ENCODE results near the gene CDKN3.

CDKN3 gene

DNA sequence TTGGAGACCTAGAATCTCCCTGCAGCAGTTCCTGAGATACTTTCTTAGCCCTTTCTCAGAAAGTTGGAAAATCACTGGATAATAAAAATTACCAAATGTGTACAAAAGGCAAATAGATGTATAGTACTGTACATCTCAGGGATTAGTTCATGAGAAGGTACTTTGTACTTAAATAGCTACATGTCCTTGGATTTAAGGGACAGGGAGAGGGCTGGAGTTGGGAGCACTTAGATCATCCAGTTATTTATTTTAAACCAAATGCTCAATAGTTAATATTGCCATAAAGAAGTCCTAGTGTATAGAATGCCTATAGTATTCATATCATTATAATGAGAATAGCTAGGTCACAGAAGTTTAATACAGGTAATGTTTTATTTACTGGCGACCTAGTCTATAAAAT lies 13.4 kb downstream of the CDKN3 start:
- H3K27ac ChIP-seq: no peak overlapping the region
- H3K4me2 ChIP-seq (ENCODE audit: low read length): no peak overlapping the region
- H3K4me1 ChIP-seq: no peaks in the 10 kb centered on the region
- no peaks in the 10 kb centered on the region for H3K27me3 ChIP-seq (ENCODE audit: control insufficient read depth, insufficient read depth, low read length)
- H3K4me3 ChIP-seq (ENCODE audit: low read depth, low read length): no peak overlapping the region
- no peaks in the 10 kb centered on the region for H3K9me3 ChIP-seq (ENCODE audit: control insufficient read depth, low read length)
- H3K9ac ChIP-seq: no peak overlapping the region
- no peaks in the 10 kb centered on the region for H3K36me3 ChIP-seq (ENCODE audit: control insufficient read depth, insufficient read depth, low read length)
- TF ChIP-seq, protein P1, sequence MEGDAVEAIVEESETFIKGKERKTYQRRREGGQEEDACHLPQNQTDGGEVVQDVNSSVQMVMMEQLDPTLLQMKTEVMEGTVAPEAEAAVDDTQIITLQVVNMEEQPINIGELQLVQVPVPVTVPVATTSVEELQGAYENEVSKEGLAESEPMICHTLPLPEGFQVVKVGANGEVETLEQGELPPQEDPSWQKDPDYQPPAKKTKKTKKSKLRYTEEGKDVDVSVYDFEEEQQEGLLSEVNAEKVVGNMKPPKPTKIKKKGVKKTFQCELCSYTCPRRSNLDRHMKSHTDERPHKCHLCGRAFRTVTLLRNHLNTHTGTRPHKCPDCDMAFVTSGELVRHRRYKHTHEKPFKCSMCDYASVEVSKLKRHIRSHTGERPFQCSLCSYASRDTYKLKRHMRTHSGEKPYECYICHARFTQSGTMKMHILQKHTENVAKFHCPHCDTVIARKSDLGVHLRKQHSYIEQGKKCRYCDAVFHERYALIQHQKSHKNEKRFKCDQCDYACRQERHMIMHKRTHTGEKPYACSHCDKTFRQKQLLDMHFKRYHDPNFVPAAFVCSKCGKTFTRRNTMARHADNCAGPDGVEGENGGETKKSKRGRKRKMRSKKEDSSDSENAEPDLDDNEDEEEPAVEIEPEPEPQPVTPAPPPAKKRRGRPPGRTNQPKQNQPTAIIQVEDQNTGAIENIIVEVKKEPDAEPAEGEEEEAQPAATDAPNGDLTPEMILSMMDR (IDR thresholded peaks at IDR 0.05): no peak
- no peaks in the 10 kb centered on the region for H3K79me2 ChIP-seq
- no peak overlapping the region for H2AFZ ChIP-seq

- no peak overlapping the region for H3K27ac ChIP-seq
- H3K27me3 ChIP-seq (ENCODE audit: control insufficient read depth, insufficient read depth, low read length): no peaks in the 10 kb centered on the region
- no peak overlapping the region for H3K9ac ChIP-seq
- no peaks in the 10 kb centered on the region for H3K36me3 ChIP-seq (ENCODE audit: control insufficient read depth, insufficient read depth, low read length)
- H3K9me3 ChIP-seq (ENCODE audit: control insufficient read depth, low read length): no peaks in the 10 kb centered on the region
- H3K4me3 ChIP-seq (ENCODE audit: low read depth, low read length): no peak overlapping the region
- no peak overlapping the region for H2AFZ ChIP-seq
- H3K4me1 ChIP-seq: no peaks in the 10 kb centered on the region
- no peaks in the 10 kb centered on the region for H3K79me2 ChIP-seq
- TF ChIP-seq, protein P1 (IDR thresholded peaks at IDR 0.05): no peak
- H3K4me2 ChIP-seq (ENCODE audit: low read length): no peak overlapping the region
Observed at GRCh38 chr14:54411371-54411770, 14.6 kb downstream of the CDKN3 start.

- no peaks in the 10 kb centered on the region for H3K36me3 ChIP-seq (ENCODE audit: control insufficient read depth, insufficient read depth, low read length)
- H3K79me2 ChIP-seq: no peaks in the 10 kb centered on the region
- no peak overlapping the region for H3K4me2 ChIP-seq (ENCODE audit: low read length)
- TF ChIP-seq, protein P1 (IDR thresholded peaks at IDR 0.05): peak; percentile 69
- H3K4me3 ChIP-seq (ENCODE audit: low read depth, low read length): no peak overlapping the region
- H3K9me3 ChIP-seq (ENCODE audit: control insufficient read depth, low read length): no peaks in the 10 kb centered on the region
- no peak overlapping the region for H2AFZ ChIP-seq
- H3K9ac ChIP-seq: no peak overlapping the region
- H3K27ac ChIP-seq: no peak overlapping the region
- H3K4me1 ChIP-seq: no peaks in the 10 kb centered on the region
- no peaks in the 10 kb centered on the region for H3K27me3 ChIP-seq (ENCODE audit: control insufficient read depth, insufficient read depth, low read length)
Observed at GRCh38 chr14:54420478-54421142, 23.8 kb downstream of the CDKN3 start.

DNA sequence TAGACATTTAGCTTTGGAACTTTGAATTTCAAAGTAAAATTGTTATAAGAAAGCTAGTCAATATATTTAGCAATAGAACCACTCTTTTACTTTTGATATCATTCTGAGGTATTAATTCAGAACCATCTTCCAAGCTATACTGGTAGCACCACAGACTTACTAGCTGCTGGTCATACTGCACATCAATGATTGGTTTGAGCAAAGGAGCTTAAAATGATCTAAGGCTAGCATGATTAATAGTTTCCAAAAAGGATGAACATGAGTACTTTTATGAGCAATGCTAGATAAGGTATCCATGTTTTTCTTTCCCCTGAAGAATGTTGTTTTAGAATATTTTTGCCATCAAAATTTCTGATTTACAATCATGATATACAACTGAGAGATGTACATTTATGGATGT lies 27.2 kb downstream of the CDKN3 start:
- H3K36me3 ChIP-seq (ENCODE audit: control insufficient read depth, insufficient read depth, low read length): no peaks in the 10 kb centered on the region
- H3K79me2 ChIP-seq: no peaks in the 10 kb centered on the region
- no peak overlapping the region for H3K4me2 ChIP-seq (ENCODE audit: low read length)
- H3K9me3 ChIP-seq (ENCODE audit: control insufficient read depth, low read length): no peaks in the 10 kb centered on the region
- TF ChIP-seq, protein P1 (IDR thresholded peaks at IDR 0.05): no peak
- H3K4me1 ChIP-seq: no peaks in the 10 kb centered on the region
- H2AFZ ChIP-seq: no peak overlapping the region
- no peaks in the 10 kb centered on the region for H3K27me3 ChIP-seq (ENCODE audit: control insufficient read depth, insufficient read depth, low read length)
- no peak overlapping the region for H3K9ac ChIP-seq
- no peak overlapping the region for H3K27ac ChIP-seq
- H3K4me3 ChIP-seq (ENCODE audit: low read depth, low read length): no peak overlapping the region

DNA sequence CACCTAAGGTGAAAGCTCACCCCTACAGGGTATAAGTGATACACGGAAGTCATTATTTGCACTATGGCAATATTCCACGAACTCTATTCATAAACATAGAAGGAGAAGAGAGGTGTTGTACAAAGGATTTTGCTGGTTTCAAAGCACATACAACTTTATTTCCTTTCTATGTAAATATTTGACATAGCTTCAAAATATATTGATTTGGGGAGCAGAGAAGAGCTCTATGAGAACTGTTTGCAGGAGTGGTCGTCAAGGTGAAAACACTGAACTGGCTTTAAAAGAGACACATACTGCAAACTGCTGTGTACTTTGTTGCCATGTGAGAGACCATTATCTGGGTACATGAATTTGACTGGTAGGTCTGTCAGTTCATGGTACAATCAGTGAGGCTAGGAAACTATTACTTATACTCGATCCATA lies 27.7 kb downstream of the CDKN3 start:
- Histone ChIP-seq H3K27ac (no peak overlapping the region), H3K4me1 (no peaks in the 10 kb centered on the region), H3K36me3 (ENCODE audit: control insufficient read depth, insufficient read depth, low read length) (no peaks in the 10 kb centered on the region), H3K27me3 (ENCODE audit: control insufficient read depth, insufficient read depth, low read length) (no peaks in the 10 kb centered on the region), H3K79me2 (no peaks in the 10 kb centered on the region), H2AFZ (no peak overlapping the region), H3K9ac (no peak overlapping the region), H3K9me3 (ENCODE audit: control insufficient read depth, low read length) (no peaks in the 10 kb centered on the region), H3K4me2 (ENCODE audit: low read length) (no peak overlapping the region), H3K4me3 (ENCODE audit: low read depth, low read length) (no peak overlapping the region)
- TF ChIP-seq, protein P1 (IDR thresholded peaks at IDR 0.05): no peak

Measured in parathyroid adenoma (tissue), 2 donors.